Spleen (tissue), 7 donors: ENCODE results near the gene ACADS.

Experiments
- POLR2A ChIP-seq, 3 donors: fragments of 450-650 bp; IDR thresholded peaks; one replicate each; pipeline ENCODE4 v1.5.1; 2017; ENCODE audit warnings: antibody characterized with exemption in 3 of 3, mild to moderate bottlenecking in 1 of 3
- TF ChIP-seq, protein P1 (sequence below), 11 experiments: fragments of 200-600 bp in 7 of 11; fragments of 450-650 bp in 4 of 11; sonication (generic) in 4 of 11; IDR thresholded peaks in 8 of 11; conservative IDR thresholded peaks in 3 of 11; 1 replicate in 7 of 11; 2 replicates in 4 of 11; pipeline versions ENCODE4 v1.4.0 to v1.8.0; 2016 to 2021; ENCODE audit warnings: antibody characterized with exemption in 11 of 11, inconsistent platforms in 4 of 11, mild to moderate bottlenecking in 1 of 11
- donor health status: DM: no; HTN: no; CAD: no; lungs with moderate emphysema.
- donor health status: DM: no; HTN: no; CAD: no.
- donor health status: DM: no; HTN: no; CAD: no.

- TF ChIP-seq POLR2A (IDR thresholded peaks at IDR 0.05): no peak
- TF ChIP-seq, protein P1, sequence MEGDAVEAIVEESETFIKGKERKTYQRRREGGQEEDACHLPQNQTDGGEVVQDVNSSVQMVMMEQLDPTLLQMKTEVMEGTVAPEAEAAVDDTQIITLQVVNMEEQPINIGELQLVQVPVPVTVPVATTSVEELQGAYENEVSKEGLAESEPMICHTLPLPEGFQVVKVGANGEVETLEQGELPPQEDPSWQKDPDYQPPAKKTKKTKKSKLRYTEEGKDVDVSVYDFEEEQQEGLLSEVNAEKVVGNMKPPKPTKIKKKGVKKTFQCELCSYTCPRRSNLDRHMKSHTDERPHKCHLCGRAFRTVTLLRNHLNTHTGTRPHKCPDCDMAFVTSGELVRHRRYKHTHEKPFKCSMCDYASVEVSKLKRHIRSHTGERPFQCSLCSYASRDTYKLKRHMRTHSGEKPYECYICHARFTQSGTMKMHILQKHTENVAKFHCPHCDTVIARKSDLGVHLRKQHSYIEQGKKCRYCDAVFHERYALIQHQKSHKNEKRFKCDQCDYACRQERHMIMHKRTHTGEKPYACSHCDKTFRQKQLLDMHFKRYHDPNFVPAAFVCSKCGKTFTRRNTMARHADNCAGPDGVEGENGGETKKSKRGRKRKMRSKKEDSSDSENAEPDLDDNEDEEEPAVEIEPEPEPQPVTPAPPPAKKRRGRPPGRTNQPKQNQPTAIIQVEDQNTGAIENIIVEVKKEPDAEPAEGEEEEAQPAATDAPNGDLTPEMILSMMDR (IDR thresholded peaks at IDR 0.05 in 8 of 11, conservative IDR thresholded peaks at IDR 0.05 in 3 of 11): no peak
Measured at GRCh38 chr12:120763250-120763649, 37.6 kb downstream of the ACADS start.
